SK-N-SH treated with all-trans-retinoic acid at 6 μM for 48 hours (cell line): ENCODE results near the gene MYCBPAP.

Source experiments
- ARNTL ChIP-seq: fragments of 450-650 bp; formaldehyde crosslinking; IDR thresholded peaks from 2 replicates; pipeline ENCODE4 v1.5.0; 2020; ENCODE audit warnings: low read depth, mild to moderate bottlenecking, moderate library complexity, borderline replicate concordance
- BACH2 ChIP-seq: fragments of 250-450 bp; sonication (Bioruptor Pico); IDR thresholded peaks from 2 replicates; pipeline ENCODE4 v1.9.0; 2021; ENCODE audit warnings: mild to moderate bottlenecking, borderline replicate concordance
- CREB5 ChIP-seq: fragments of 250-450 bp; sonication (Bioruptor Pico); IDR thresholded peaks from 2 replicates; pipeline ENCODE4 v1.5.1; 2020; ENCODE audit warnings: low read depth, mild to moderate bottlenecking, moderate library complexity
- CSRNP3 ChIP-seq: fragments of 250-450 bp; sonication (Bioruptor Pico); IDR thresholded peaks from 2 replicates; pipeline ENCODE4 v1.5.1; 2021; ENCODE audit warnings: mild to moderate bottlenecking, moderate library complexity
- ISL1 ChIP-seq: fragments of 250-450 bp; sonication (Bioruptor Pico); IDR thresholded peaks from 2 replicates; pipeline ENCODE4 v2.1.2; 2022; ENCODE audit warnings: mild to moderate bottlenecking, moderate library complexity
- PATZ1 ChIP-seq: fragments of 250-450 bp; sonication (Bioruptor Pico); IDR thresholded peaks from 2 replicates; pipeline ENCODE4 v1.8.0; 2020; ENCODE audit warnings: mild to moderate bottlenecking, moderate library complexity, borderline replicate concordance
- PPARA ChIP-seq: fragments of 250-450 bp; sonication (Bioruptor Pico); IDR thresholded peaks from 2 replicates; pipeline ENCODE4 v1.5.0; 2020; ENCODE audit warnings: mild to moderate bottlenecking, borderline replicate concordance
- RARB ChIP-seq: fragments of 250-450 bp; sonication (Bioruptor Pico); IDR thresholded peaks from 2 replicates; pipeline ENCODE4 v1.8.0; 2021; ENCODE audit warnings: mild to moderate bottlenecking, moderate library complexity
- SNAI2 ChIP-seq: fragments of 250-450 bp; sonication (Bioruptor Pico); IDR thresholded peaks from 2 replicates; pipeline ENCODE4 v1.5.0; 2020; ENCODE audit warnings: mild to moderate bottlenecking, moderate library complexity
- TOX ChIP-seq: fragments of 250-450 bp; sonication (Bioruptor Pico); IDR thresholded peaks from 2 replicates; pipeline ENCODE4 v1.8.0; 2021; ENCODE audit warnings: mild to moderate bottlenecking, moderate library complexity, borderline replicate concordance
- TSHZ2 ChIP-seq: fragments of 250-450 bp; sonication (Bioruptor Pico); IDR thresholded peaks from 2 replicates; pipeline ENCODE4 v1.5.0; 2020; ENCODE audit warnings: mild to moderate bottlenecking, moderate library complexity
- ZC3H10 ChIP-seq: fragments of 250-450 bp; sonication (Bioruptor Pico); IDR thresholded peaks from 2 replicates; pipeline ENCODE4 v1.5.1; 2021; ENCODE audit warnings: mild to moderate bottlenecking, moderate library complexity
- ZFP3 ChIP-seq: fragments of 250-450 bp; sonication (Bioruptor Pico); IDR thresholded peaks from 2 replicates; pipeline ENCODE4 v1.5.0; 2020; ENCODE audit warnings: mild to moderate bottlenecking, moderate library complexity

GRCh38 chr17:50541716-50542688 is 33.8 kb downstream of the MYCBPAP start:
- no peak for TF ChIP-seq RARB (CRISPR knock-in tag)
- no peak for TF ChIP-seq CREB5 (CRISPR knock-in tag)
- TF ChIP-seq ISL1 (CRISPR knock-in tag) = no peak
- no peak for TF ChIP-seq TSHZ2
- TF ChIP-seq PATZ1 (CRISPR knock-in tag) = peak; percentile 78; the same call in 1 of the 2 replicates
- no peak for TF ChIP-seq SNAI2 (CRISPR knock-in tag)
- TF ChIP-seq PPARA (CRISPR knock-in tag) = no peak
- TF ChIP-seq TOX = no peak
- no peak for TF ChIP-seq ZFP3 (CRISPR knock-in tag)
- no peak for TF ChIP-seq ZC3H10 (CRISPR knock-in tag)
- no peak for TF ChIP-seq CSRNP3
- TF ChIP-seq ARNTL = no peak
- no peak for TF ChIP-seq BACH2 (CRISPR knock-in tag)
